Sigmoid colon (tissue), 7 donors: ENCODE results near the gene LNX2. TPM values are rescaled to one million over a fixed set of nuclear protein-coding genes. Genes with fewer than 3 reads are reported as not detected.

ENCODE experiments used
- DNase-seq: peaks from one replicate; pipeline ENCODE4 v3.0.0-alpha.2; 2019
- H3K27ac ChIP-seq, 4 donors: fragments of 200-600 bp; sonication (generic); one replicate each; pipeline ENCODE4 v1.5.1; 2016 to 2019; ENCODE audit warnings: mild to moderate bottlenecking in 1 of 4
- H3K27me3 ChIP-seq, 3 donors: fragments of 200-600 bp; sonication (generic); one replicate each; pipeline ENCODE4 v1.5.1; 2019; ENCODE audit warnings: mild to moderate bottlenecking in 1 of 3
- H3K36me3 ChIP-seq, 4 donors: fragments of 200-600 bp; sonication (generic); one replicate each; pipeline ENCODE4 v1.5.1; 2016 to 2019
- H3K4me1 ChIP-seq, 4 donors: fragments of 200-600 bp; sonication (generic); one replicate each; pipeline ENCODE4 v1.5.1; 2017 to 2019
- H3K4me3 ChIP-seq, 4 donors: fragments of 200-600 bp; sonication (generic); one replicate each; pipeline ENCODE4 v1.5.1; 2017 to 2019; ENCODE audit warnings: mild to moderate bottlenecking in 2 of 4, moderate library complexity in 1 of 4
- H3K9me3 ChIP-seq, 4 donors: fragments of 200-600 bp in 3 of 4; sonication (generic) in 3 of 4; one replicate each; pipeline versions ENCODE4 v1.5.1 to v1.6.1; 2013 to 2019
- EP300 ChIP-seq, 4 donors: sonication (generic); formaldehyde crosslinking; IDR thresholded peaks; one replicate each; pipeline ENCODE4 v1.6.1; 2017; ENCODE audit warnings: antibody characterized with exemption in 4 of 4
- POLR2A ChIP-seq, 2 donors: fragments of 450-650 bp; IDR thresholded peaks; one replicate each; pipeline ENCODE4 v1.6.1; 2016; ENCODE audit warnings: antibody characterized with exemption in 2 of 2, mild to moderate bottlenecking in 2 of 2, moderate library complexity in 2 of 2
- POLR2AphosphoS5 ChIP-seq, 4 donors: sonication (generic); formaldehyde crosslinking; IDR thresholded peaks; one replicate each; pipeline ENCODE4 v1.6.1; 2017; ENCODE audit warnings: antibody characterized with exemption in 4 of 4
- WGBS, 2 donors: extraction: QIAGEN DNeasy Blood & Tissue Kit; methylation state at CpG; one replicate each; pipeline ENCODE4 v1.1.7; 2013; 5-methylcytosine and 5-hydroxymethylcytosine counted together
- intact Hi-C: fragments of 100-400 bp; cut with DNase I; formaldehyde crosslinking; loops from one replicate; pipeline ENCODE4 v1.15.1; 2023
- polyA plus RNA-seq, 3 donors: library from polyadenylated mRNA; stranded (reverse); fragments of 200-250 nt; gene quantifications; one replicate each; pipeline ENCODE4 v1.2.3, GENCODE V29; 2013
- total RNA-seq, 4 donors: library from RNA; depleted of rRNA; stranded (reverse); fragments of >200 nt; gene quantifications; one replicate each; pipeline ENCODE4 v1.1.0, GENCODE V29; 2016
- TF ChIP-seq, protein P1 (sequence below), 4 experiments: fragments of 450-650 bp in 3 of 4; fragments of 200-600 bp in 1 of 4; IDR thresholded peaks; one replicate each; pipeline ENCODE4 v1.5.1; 2016 to 2019; ENCODE audit warnings: antibody characterized with exemption in 4 of 4, mild to moderate bottlenecking in 3 of 4, moderate library complexity in 2 of 4
- donor health status: healthy with polysubstance abuse.
- donor health status: Bipolar disorder and iron deficiency.
- donor health status: healthy.

Gene LNX2
- total and polyA plus RNA-seq, 7 donors: 7.7 to 22.2 (median 10.9) TPM

DNA sequence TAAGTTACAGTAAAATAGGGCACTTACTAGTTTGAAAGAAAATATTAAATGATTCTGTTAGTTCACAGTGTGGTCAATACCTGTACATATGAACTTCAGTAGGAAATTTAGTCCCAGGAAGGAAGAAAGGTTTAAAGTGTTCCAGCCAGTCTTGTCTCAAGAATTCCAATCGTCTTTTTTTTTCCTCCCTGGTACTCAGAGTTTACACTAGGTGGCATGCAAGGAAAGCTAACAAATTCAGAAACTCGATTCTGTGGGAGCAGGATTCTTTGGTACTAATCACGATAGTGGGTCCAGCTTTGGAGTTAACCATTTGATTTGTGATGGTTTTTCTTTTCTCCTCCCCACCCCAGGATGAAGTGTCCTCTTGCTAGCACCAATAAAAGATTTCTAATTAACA is 45.0 kb upstream of the LNX2 start:
- TF ChIP-seq EP300 (IDR thresholded peaks at IDR 0.05) (no peak), POLR2A (IDR thresholded peaks at IDR 0.05) (no peak), POLR2AphosphoS5 (IDR thresholded peaks at IDR 0.05) (no peak)
- TF ChIP-seq, protein P1, sequence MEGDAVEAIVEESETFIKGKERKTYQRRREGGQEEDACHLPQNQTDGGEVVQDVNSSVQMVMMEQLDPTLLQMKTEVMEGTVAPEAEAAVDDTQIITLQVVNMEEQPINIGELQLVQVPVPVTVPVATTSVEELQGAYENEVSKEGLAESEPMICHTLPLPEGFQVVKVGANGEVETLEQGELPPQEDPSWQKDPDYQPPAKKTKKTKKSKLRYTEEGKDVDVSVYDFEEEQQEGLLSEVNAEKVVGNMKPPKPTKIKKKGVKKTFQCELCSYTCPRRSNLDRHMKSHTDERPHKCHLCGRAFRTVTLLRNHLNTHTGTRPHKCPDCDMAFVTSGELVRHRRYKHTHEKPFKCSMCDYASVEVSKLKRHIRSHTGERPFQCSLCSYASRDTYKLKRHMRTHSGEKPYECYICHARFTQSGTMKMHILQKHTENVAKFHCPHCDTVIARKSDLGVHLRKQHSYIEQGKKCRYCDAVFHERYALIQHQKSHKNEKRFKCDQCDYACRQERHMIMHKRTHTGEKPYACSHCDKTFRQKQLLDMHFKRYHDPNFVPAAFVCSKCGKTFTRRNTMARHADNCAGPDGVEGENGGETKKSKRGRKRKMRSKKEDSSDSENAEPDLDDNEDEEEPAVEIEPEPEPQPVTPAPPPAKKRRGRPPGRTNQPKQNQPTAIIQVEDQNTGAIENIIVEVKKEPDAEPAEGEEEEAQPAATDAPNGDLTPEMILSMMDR (IDR thresholded peaks at IDR 0.05): no peak
- intact Hi-C loops: loop anchor here (2.0 to 10.0 kb wide), 3 partner anchors 91 to 161 kb away; no protein-coding TSS in a partner anchor
- H3K4me3 ChIP-seq: no peak overlapping the region
- H3K4me1 ChIP-seq: peaks cover 0 to 37% (median 11%) of the 10 kb centered on the region in 4 donors
- WGBS, 2 donors: 54 to 68% methylated on average over 3 of the region's 3 CpGs
- H3K27ac ChIP-seq: no peak overlapping the region
- no peaks in the 10 kb centered on the region for H3K9me3 ChIP-seq
- no peak for DNase-seq
- peaks cover 0 to 14% (median 0%) of the 10 kb centered on the region in 4 donors for H3K36me3 ChIP-seq
- H3K27me3 ChIP-seq: no peaks in the 10 kb centered on the region

DNA sequence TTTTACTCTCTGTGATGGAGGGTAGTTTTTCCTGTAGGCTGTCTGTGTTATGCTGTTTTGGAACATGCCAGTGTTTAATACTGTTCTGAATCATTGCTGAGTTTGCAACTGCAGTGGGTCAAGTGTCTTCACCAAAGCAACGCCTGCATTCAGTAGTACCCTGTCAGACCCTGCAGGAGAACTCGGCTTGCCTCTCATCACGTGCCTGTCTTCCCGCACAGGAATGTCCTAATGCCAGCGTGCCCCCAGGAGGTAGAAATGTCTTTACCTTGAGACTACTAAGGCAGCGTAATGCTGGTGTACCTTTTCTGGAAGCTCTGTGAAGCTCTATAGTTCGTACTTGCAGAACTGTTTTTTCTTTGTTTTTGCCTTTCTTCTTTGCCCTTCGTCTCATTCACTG is 43.6 kb upstream of the LNX2 start:
- Histone ChIP-seq H3K27me3 (no peaks in the 10 kb centered on the region), H3K27ac (peak overlapping the region in 1 of 4 donors; percentile 29), H3K4me1 (peaks cover 0 to 48% (median 18%) of the 10 kb centered on the region in 4 donors), H3K9me3 (no peaks in the 10 kb centered on the region), H3K4me3 (no peak overlapping the region), H3K36me3 (peaks cover 0 to 14% (median 0%) of the 10 kb centered on the region in 4 donors)
- DNase-seq: no peak
- no peak for TF ChIP-seq POLR2A (IDR thresholded peaks at IDR 0.05)
- TF ChIP-seq EP300 (IDR thresholded peaks at IDR 0.05): no peak
- no peak for TF ChIP-seq POLR2AphosphoS5 (IDR thresholded peaks at IDR 0.05)
- TF ChIP-seq, protein P1 (IDR thresholded peaks at IDR 0.05): no peak
- WGBS, 2 donors: 94 to 96% methylated on average over 8 of the region's 8 CpGs
- intact Hi-C loops: loop anchor here (2.0 to 10.0 kb wide), 3 partner anchors 89 to 163 kb away; no protein-coding TSS in a partner anchor

DNA sequence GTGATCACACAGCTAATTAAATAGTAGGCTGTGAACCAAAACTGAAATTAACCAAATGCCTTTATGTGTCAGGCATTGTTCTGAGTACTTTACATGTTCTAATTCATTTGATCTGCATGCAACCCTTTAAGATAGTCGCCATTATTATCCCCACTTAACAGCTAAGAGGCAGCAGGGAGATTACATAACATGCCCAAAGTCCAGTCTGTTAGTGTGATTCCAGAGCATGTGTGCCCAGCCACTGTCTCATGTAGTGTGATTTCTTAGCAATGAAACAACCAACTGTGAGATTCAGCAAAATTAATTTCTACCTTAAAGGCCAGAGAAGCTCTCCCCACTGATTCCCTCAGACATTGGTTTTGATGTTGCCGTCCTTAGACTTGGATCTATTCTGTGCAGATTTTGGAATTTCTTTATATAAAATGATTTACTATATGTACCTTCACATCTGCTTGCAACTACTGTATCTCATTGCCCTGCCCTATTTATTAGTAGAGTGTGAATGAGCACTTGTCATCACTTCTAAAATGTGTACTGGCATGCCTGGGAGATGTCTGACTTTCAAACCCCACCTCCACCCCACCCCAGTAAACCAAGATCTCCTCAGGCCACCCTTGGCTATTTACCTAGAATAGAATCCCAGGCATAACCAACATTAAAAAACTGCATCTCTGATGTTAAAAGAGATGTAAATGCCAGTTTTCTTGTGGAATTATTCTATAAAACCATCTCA is 42.6 kb upstream of the LNX2 start:
- Histone ChIP-seq H3K27me3 (no peaks in the 10 kb centered on the region), H3K4me1 (peaks cover 0 to 49% (median 21%) of the 10 kb centered on the region in 4 donors), H3K36me3 (peaks cover 0 to 14% (median 0%) of the 10 kb centered on the region in 4 donors), H3K9me3 (no peaks in the 10 kb centered on the region), H3K27ac (no peak overlapping the region), H3K4me3 (no peak overlapping the region)
- TF ChIP-seq POLR2A (IDR thresholded peaks at IDR 0.05): no peak
- no peak for TF ChIP-seq POLR2AphosphoS5 (IDR thresholded peaks at IDR 0.05)
- TF ChIP-seq, protein P1 (IDR thresholded peaks at IDR 0.05): no peak
- no peak for TF ChIP-seq EP300 (IDR thresholded peaks at IDR 0.05)
- 79 to 89% methylated on average over 2 of the region's 2 CpGs for WGBS, 2 donors
- intact Hi-C loops: loop anchor here (10.0 kb wide), 2 partner anchors 88 to 122 kb away; no protein-coding TSS in a partner anchor
- DNase-seq: no peak

DNA sequence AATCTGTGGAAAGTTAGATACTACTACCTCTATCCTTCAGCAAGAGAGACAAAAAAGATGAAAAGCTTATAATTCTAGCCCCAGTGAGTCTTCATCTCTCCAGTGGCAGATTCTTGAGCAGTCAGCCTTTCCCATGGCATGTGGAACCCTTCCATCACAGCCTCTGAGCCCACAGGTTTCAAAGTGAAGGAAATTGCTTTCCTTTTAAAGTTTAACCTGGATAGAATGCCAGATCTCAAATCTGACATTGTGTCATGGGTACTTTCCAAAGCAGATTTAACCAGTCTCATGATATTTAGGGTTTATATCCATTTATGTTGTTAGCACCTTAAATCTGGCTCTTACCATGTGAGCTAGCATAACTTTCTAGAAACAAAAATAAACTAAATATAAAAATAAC is 40.7 kb upstream of the LNX2 start:
- Histone ChIP-seq H3K4me3 (no peak overlapping the region), H3K9me3 (no peaks in the 10 kb centered on the region), H3K4me1 (peaks cover 0 to 48% (median 21%) of the 10 kb centered on the region in 4 donors), H3K27ac (no peak overlapping the region), H3K36me3 (peaks cover 0 to 4% (median 0%) of the 10 kb centered on the region in 4 donors), H3K27me3 (no peaks in the 10 kb centered on the region)
- DNase-seq: no peak
- TF ChIP-seq POLR2A (IDR thresholded peaks at IDR 0.05): no peak
- no peak for TF ChIP-seq EP300 (IDR thresholded peaks at IDR 0.05)
- TF ChIP-seq POLR2AphosphoS5 (IDR thresholded peaks at IDR 0.05): no peak
- TF ChIP-seq, protein P1 (IDR thresholded peaks at IDR 0.05): no peak
- intact Hi-C loops: loop anchor here (10.0 kb wide), 2 partner anchors 86 to 124 kb away; no protein-coding TSS in a partner anchor
